ENCODE measurements around the gene IFNGR1. TPM values are rescaled to one million over a fixed set of nuclear protein-coding genes. Genes with fewer than 3 reads are reported as not detected.

Gene IFNGR1
- total and polyA plus RNA-seq, 2 experiments from 2014 or later: 22.8 to 23.2 TPM

GRCh38 chr6:137219664-137220252 is 573 bp upstream of the IFNGR1 start:
- Mint-ChIP-seq H3K27me3 (ENCODE audit: insufficient read depth, low read depth, poor library complexity) (no peaks in the 10 kb centered on the region), H3K36me3 (ENCODE audit: low read depth) (no peaks in the 10 kb centered on the region; the same call in 2 of the 3 replicates), H3K27ac (no peak overlapping the region), H3K4me1 (peaks cover 16% of the 10 kb centered on the region), H3K4me3 (peak overlapping the region; percentile 91), H3K9me3 (no peaks in the 10 kb centered on the region)
- Histone ChIP-seq H3K4me2 (peak overlapping the region; percentile 100), H3K4me3 (peak overlapping the region; percentile 100), H2AFZ (peak overlapping the region; percentile 99), H3K36me3 (ENCODE audit: insufficient read depth) (no peaks in the 10 kb centered on the region), H3K4me1 (ENCODE audit: insufficient read depth) (peaks cover 13% of the 10 kb centered on the region), H3K9me2 (ENCODE audit: insufficient read depth) (no peaks in the 10 kb centered on the region; the same call in none of the 2 replicates), H3K79me2 (replicated peaks; ENCODE audit: insufficient read depth) (peaks cover 42% of the 10 kb centered on the region), H3F3A (replicated peaks; ENCODE audit: low read depth) (no peaks in the 10 kb centered on the region), H3K27ac (ENCODE audit: low read depth) (no peak overlapping the region), H3K27me3 (ENCODE audit: insufficient read depth) (no peaks in the 10 kb centered on the region), H4K20me1 (replicated peaks; ENCODE audit: insufficient read depth) (peaks cover 19% of the 10 kb centered on the region)
- no peak for TF ChIP-seq JUNB (IDR thresholded peaks at IDR 0.05; ENCODE audit: unreplicated experiment)
- no peak for TF ChIP-seq STAT1 (IDR thresholded peaks at IDR 0.05; ENCODE audit: unreplicated experiment)
- TF ChIP-seq NANOG (IDR thresholded peaks at IDR 0.05; ENCODE audit: borderline replicate concordance): no peak
- no peak for TF ChIP-seq ETS1 (IDR thresholded peaks at IDR 0.05)
- TF ChIP-seq ZNF462 (CRISPR knock-in tag; IDR thresholded peaks at IDR 0.05): no peak
- no peak for TF ChIP-seq EZH2phosphoT487 (IDR thresholded peaks at IDR 0.05; ENCODE audit: unreplicated experiment)
- TF ChIP-seq POLR2AphosphoS5 (IDR thresholded peaks at IDR 0.05; ENCODE audit: low read depth): no peak
- no peak for TF ChIP-seq CREB1 (CRISPR knock-in tag; IDR thresholded peaks at IDR 0.05; ENCODE audit: low read depth)
- TF ChIP-seq EZH2 (IDR thresholded peaks at IDR 0.05; ENCODE audit: low read depth, unreplicated experiment): no peak
- TF ChIP-seq CTCF (conservative IDR thresholded peaks at IDR 0.05; ENCODE audit: low read depth in 2 of 2): no peak
- TF ChIP-seq ZNF331 (CRISPR knock-in tag; IDR thresholded peaks at IDR 0.05; ENCODE audit: low read depth): no peak
- no peak for TF ChIP-seq REST (IDR thresholded peaks at IDR 0.05; ENCODE audit: unreplicated experiment)
- no peak for TF ChIP-seq ZNF114 (CRISPR knock-in tag; IDR thresholded peaks at IDR 0.05)
- no peak; the same call in 2 of the 3 replicates for ATAC-seq
- DNase-seq (ENCODE audit: low spot score): no peak
